SU-DHL-6 (cell line): Measurements from ENCODE around the gene TCEAL4.

Source experiments
- H2AFZ ChIP-seq: fragments of 200-600 bp; sonication (generic); 2 replicates; pipeline ENCODE4 v1.6.1; 2014; ENCODE audit warnings: low read depth, mild to moderate bottlenecking, moderate library complexity, mixed read lengths, antibody characterized with exemption, low read length; ENCODE audit not compliant: severe bottlenecking
- H3F3A ChIP-seq: fragments of 200-600 bp; shearing (Covaris generic); 2 replicates; pipeline ENCODE4 v1.6.0; 2016; ENCODE audit warnings: antibody characterized with exemption, mild to moderate bottlenecking; ENCODE audit not compliant: insufficient read depth
- H3K27ac ChIP-seq: fragments of 200-600 bp; sonication (generic); 2 replicates; pipeline ENCODE4 v1.5.1; 2016; ENCODE audit warnings: low read depth, mild to moderate bottlenecking, low read length, moderate library complexity, mixed read lengths
- H3K27me3 ChIP-seq: fragments of 200-600 bp; sonication (generic), shearing (Covaris generic); 2 replicates; pipeline ENCODE4 v1.6.0; 2014; ENCODE audit warnings: mild to moderate bottlenecking, low read length
- H3K36me3 ChIP-seq: fragments of 200-600 bp; sonication (generic); 2 replicates; pipeline ENCODE4 v1.6.1; 2014; ENCODE audit warnings: mild to moderate bottlenecking, low read length, mixed read lengths
- H3K4me2 ChIP-seq: fragments of 300-600, 200-600 bp; shearing (Covaris generic), sonication (generic); 2 replicates; pipeline ENCODE4 v1.6.0; 2014; ENCODE audit warnings: low read length, low read depth, mild to moderate bottlenecking; ENCODE audit not compliant: poor library complexity, severe bottlenecking
- H3K4me3 ChIP-seq: fragments of 200-600 bp; sonication (generic); 2 replicates; pipeline ENCODE4 v1.5.1; 2014; ENCODE audit warnings: antibody characterized with exemption, low read length, mild to moderate bottlenecking, mixed read lengths; ENCODE audit not compliant: insufficient read depth, poor library complexity, severe bottlenecking
- H3K79me2 ChIP-seq: fragments of 200-600 bp; sonication (generic); 2 replicates; pipeline ENCODE4 v1.6.1; 2014; ENCODE audit warnings: mild to moderate bottlenecking, low read length, moderate library complexity; ENCODE audit not compliant: insufficient read depth
- H3K9ac ChIP-seq: fragments of 200-600 bp; sonication (generic); 2 replicates; pipeline ENCODE4 v1.7.0; 2014; ENCODE audit warnings: mild to moderate bottlenecking, low read length
- H3K9me2 ChIP-seq: fragments of 200-600 bp; sonication (generic); replicated peaks from 2 replicates; pipeline ENCODE4 v1.6.1; 2014; ENCODE audit warnings: low read length; ENCODE audit not compliant: insufficient read depth
- H3K9me3 ChIP-seq: fragments of 200-600 bp; sonication (generic); 2 replicates; pipeline ENCODE4 v1.6.1; 2014; ENCODE audit warnings: low read length, mixed read lengths; ENCODE audit not compliant: insufficient read depth
- H4K20me1 ChIP-seq: fragments of 200-600 bp; sonication (generic); 2 replicates; pipeline ENCODE4 v1.6.1; 2014; ENCODE audit warnings: low read depth, mild to moderate bottlenecking, antibody characterized with exemption, low read length, moderate library complexity, mixed read lengths
- CTCF ChIP-seq: fragments of 200-600 bp; sonication (generic); IDR thresholded peaks from one replicate; pipeline ENCODE4 v1.5.1; 2017; ENCODE audit warnings: antibody characterized with exemption, mild to moderate bottlenecking, low read length, moderate library complexity; ENCODE audit not compliant: insufficient read depth, poor library complexity, severe bottlenecking
- EZH2phosphoT487 ChIP-seq: fragments of 200-600 bp; sonication (generic), shearing (Covaris generic); conservative IDR thresholded peaks from 2 replicates; pipeline ENCODE4 v1.6.1; 2018; ENCODE audit warnings: mild to moderate bottlenecking, antibody characterized with exemption, low read length, moderate library complexity, mixed read lengths

The TCEAL4 gene

GRCh38 chrX:103562801-103563200 is 22.5 kb upstream of the TCEAL4 start:
- Histone ChIP-seq H3K9me2 (no peaks in the 10 kb centered on the region), H3K4me2 (no peak overlapping the region), H3K9me3 (no peaks in the 10 kb centered on the region), H3K79me2 (no peaks in the 10 kb centered on the region), H3F3A (no peaks in the 10 kb centered on the region), H3K27me3 (no peaks in the 10 kb centered on the region), H3K4me3 (no peak overlapping the region), H3K36me3 (no peaks in the 10 kb centered on the region), H4K20me1 (no peaks in the 10 kb centered on the region), H2AFZ (no peak overlapping the region), H3K27ac (no peak overlapping the region), H3K9ac (no peak overlapping the region)
- TF ChIP-seq EZH2phosphoT487 (no peak), CTCF (no peak)

- Histone ChIP-seq H3K9me3 (no peaks in the 10 kb centered on the region), H3K27me3 (no peaks in the 10 kb centered on the region), H3K79me2 (no peaks in the 10 kb centered on the region), H2AFZ (no peak overlapping the region), H3K27ac (no peak overlapping the region), H3K4me2 (no peak overlapping the region), H3K9ac (no peak overlapping the region), H3K9me2 (no peaks in the 10 kb centered on the region), H3K36me3 (no peaks in the 10 kb centered on the region), H3K4me3 (no peak overlapping the region), H3F3A (no peaks in the 10 kb centered on the region), H4K20me1 (no peaks in the 10 kb centered on the region)
- TF ChIP-seq CTCF, result no peak
- TF ChIP-seq EZH2phosphoT487, result no peak
Measured at GRCh38 chrX:103565197-103565596, 20.1 kb upstream of the TCEAL4 start.

- Histone ChIP-seq H3K9me2 (no peaks in the 10 kb centered on the region), H3K4me3 (no peak overlapping the region), H4K20me1 (no peaks in the 10 kb centered on the region), H3K36me3 (no peaks in the 10 kb centered on the region), H3K79me2 (no peaks in the 10 kb centered on the region), H3K9ac (no peak overlapping the region), H3K27me3 (no peaks in the 10 kb centered on the region), H3K4me2 (no peak overlapping the region), H3K9me3 (no peaks in the 10 kb centered on the region), H3F3A (no peaks in the 10 kb centered on the region), H2AFZ (no peak overlapping the region), H3K27ac (no peak overlapping the region)
- TF ChIP-seq CTCF, result no peak
- no peak for TF ChIP-seq EZH2phosphoT487
Measured at GRCh38 chrX:103565752-103566151, 19.6 kb upstream of the TCEAL4 start.

- no peaks in the 10 kb centered on the region for H3K79me2 ChIP-seq
- no peak overlapping the region for H2AFZ ChIP-seq
- no peaks in the 10 kb centered on the region for H3K9me3 ChIP-seq
- no peak overlapping the region for H3K9ac ChIP-seq
- H3F3A ChIP-seq, result no peaks in the 10 kb centered on the region
- H3K4me3 ChIP-seq, result no peak overlapping the region
- no peaks in the 10 kb centered on the region for H3K36me3 ChIP-seq
- H3K9me2 ChIP-seq, result no peaks in the 10 kb centered on the region
- H3K27me3 ChIP-seq, result no peaks in the 10 kb centered on the region
- H3K4me2 ChIP-seq, result no peak overlapping the region
- H3K27ac ChIP-seq, result no peak overlapping the region
- TF ChIP-seq CTCF, result no peak
- no peak for TF ChIP-seq EZH2phosphoT487
- H4K20me1 ChIP-seq, result no peaks in the 10 kb centered on the region
Measured at GRCh38 chrX:103571121-103571520, 14.2 kb upstream of the TCEAL4 start.
